B cell (primary cell): ENCODE measurements around the gene ASTN2. TPM values are rescaled to one million over a fixed set of nuclear protein-coding genes. Genes with fewer than 3 reads are reported as not detected.

Experiments used
- ATAC-seq: fragments of 200-7000 bp; cut with Tn5 transposase; one replicate; pipeline ENCODE4 v1.10.0; 2021; ENCODE audit warnings: low read depth, mild to moderate bottlenecking, moderate number of reproducible peaks, moderate library complexity
- CTCF ChIA-PET: fragments of 350-600 bp; sonication (Branson Sonifier 250); formaldehyde crosslinking; loops from one replicate; lab custom pipeline; 2021; ENCODE audit warnings: antibody characterized with exemption, inconsistent platforms; lab: Charles Lee
- POLR2A ChIA-PET: fragments of 350-600 bp; sonication (Branson Sonifier 250); formaldehyde crosslinking; loops from one replicate; lab custom pipeline; 2021; ENCODE audit warnings: antibody characterized with exemption; lab: Charles Lee
- DNase-seq: peaks from one replicate; pipeline ENCODE4 v3.0.0; 2013
- H2AFZ ChIP-seq: 2 replicates; pipeline ENCODE4 v1.6.1; 2012; ENCODE audit warnings: mild to moderate bottlenecking, low read depth, low read length; ENCODE audit not compliant: insufficient read depth, poor library complexity, severe bottlenecking
- H3K27ac ChIP-seq, 2 donors: 1 replicate in 1 of 2; 2 replicates in 1 of 2; pipeline ENCODE4 v1.5.1; 2012 to 2013; ENCODE audit warnings: low read length in 2 of 2, mild to moderate bottlenecking in 2 of 2, moderate library complexity in 1 of 2
- H3K27me3 ChIP-seq, 4 experiments: fragments of 200-600 bp in 1 of 4; sonication (generic) in 1 of 4; replicated peaks in 1 of 4; 1 replicate in 2 of 4; 2 replicates in 2 of 4; pipeline versions ENCODE4 v1.6.1 to v1.7.0; 2013 to 2016; ENCODE audit warnings: low read length in 3 of 4, mild to moderate bottlenecking in 2 of 4, mixed read lengths in 1 of 4, moderate library complexity in 1 of 4; ENCODE audit not compliant: insufficient read depth in 4 of 4, control insufficient read depth in 3 of 4; ENCODE audit errors: control extremely low read depth in 1 of 4
- H3K36me3 ChIP-seq, 2 experiments: replicated peaks in 1 of 2; 1 replicate in 1 of 2; 2 replicates in 1 of 2; pipeline versions ENCODE4 v1.6.1 to v1.7.1; 2013; ENCODE audit warnings: low read length in 1 of 2; ENCODE audit not compliant: insufficient read depth in 2 of 2, control insufficient read depth in 1 of 2; ENCODE audit errors: control extremely low read depth in 1 of 2, extremely low read depth in 1 of 2
- H3K4me1 ChIP-seq, 2 donors: fragments of 200-600 bp in 1 of 2; sonication (generic) in 1 of 2; 1 replicate in 1 of 2; 2 replicates in 1 of 2; pipeline versions ENCODE4 v1.5.1 to v1.6.1; 2013 to 2017; ENCODE audit warnings: low read length in 2 of 2; ENCODE audit not compliant: control insufficient read depth in 2 of 2, insufficient read depth in 2 of 2
- H3K4me2 ChIP-seq: replicated peaks from 2 replicates; pipeline ENCODE3; 2012; ENCODE audit warnings: mild to moderate bottlenecking, low read depth, low read length; ENCODE audit not compliant: poor library complexity, severe bottlenecking
- H3K4me3 ChIP-seq, 5 experiments: fragments of 200-600 bp in 1 of 5; sonication (generic) in 1 of 5; 1 replicate in 3 of 5; 2 replicates in 2 of 5; pipeline versions ENCODE4 v1.5.1 to v1.7.0; 2011 to 2016; ENCODE audit warnings: low read length in 4 of 5, mild to moderate bottlenecking in 4 of 5, low read depth in 2 of 5, control low read depth in 1 of 5, moderate library complexity in 1 of 5; ENCODE audit not compliant: insufficient read depth in 1 of 5; ENCODE audit errors: control extremely low read depth in 1 of 5, extremely low read depth in 1 of 5
- H3K79me2 ChIP-seq: fragments of 200-600 bp; sonication (generic); one replicate; pipeline ENCODE4 v1.6.0; 2016; ENCODE audit warnings: low read length; ENCODE audit not compliant: control insufficient read depth, insufficient read depth
- H3K9ac ChIP-seq: fragments of 200-600 bp; sonication (generic); 2 replicates; pipeline ENCODE4 v1.6.1; 2017; ENCODE audit warnings: mild to moderate bottlenecking, low read length, moderate library complexity
- H3K9me3 ChIP-seq, 3 donors: one replicate each; pipeline versions ENCODE4 v1.6.1 to v1.7.1; 2013; ENCODE audit warnings: low read length in 2 of 3; ENCODE audit not compliant: control insufficient read depth in 2 of 3, insufficient read depth in 1 of 3; ENCODE audit errors: control extremely low read depth in 1 of 3
- H4K20me1 ChIP-seq: 2 replicates; pipeline ENCODE4 v1.6.0; 2012; ENCODE audit warnings: mild to moderate bottlenecking, low read length; ENCODE audit not compliant: insufficient read depth, control insufficient read depth, poor library complexity, severe bottlenecking
- H3K27ac Mint-ChIP-seq: one replicate; pipeline ENCODE4 v1.8.0; 2021; ENCODE audit warnings: mixed read lengths
- H3K27me3 Mint-ChIP-seq: one replicate; pipeline ENCODE4 v1.8.0; 2021; ENCODE audit warnings: mixed read lengths
- H3K4me1 Mint-ChIP-seq: one replicate; pipeline ENCODE4 v1.8.0; 2021; ENCODE audit warnings: mixed read lengths
- H3K4me3 Mint-ChIP-seq: one replicate; pipeline ENCODE4 v1.8.0; 2021; ENCODE audit warnings: mixed read lengths
- H3K9me3 Mint-ChIP-seq: one replicate; pipeline ENCODE4 v1.8.0; 2022; ENCODE audit warnings: mixed read lengths; ENCODE audit not compliant: insufficient read depth
- EZH2 ChIP-seq: IDR thresholded peaks from 2 replicates; pipeline ENCODE4 v1.6.1; 2012; ENCODE audit warnings: borderline replicate concordance, low read depth, mild to moderate bottlenecking, moderate library complexity, low read length; ENCODE audit not compliant: insufficient read depth, poor library complexity, severe bottlenecking
- WGBS: methylation state at CpG from one replicate; pipeline ENCODE4 v1.1.5; 2013; ENCODE audit warnings: missing lambda C conversion rate; ENCODE audit not compliant: insufficient coverage; 5-methylcytosine and 5-hydroxymethylcytosine counted together
- intact Hi-C: fragments of 100-400 bp; cut with micrococcal nuclease; formaldehyde crosslinking; loops from one replicate; pipeline ENCODE4 v1.10.0; 2022
- polyA plus RNA-seq: library from polyadenylated mRNA; depleted of rRNA; stranded (reverse); fragments of >200 nt; gene quantifications from 2 replicates; pipeline ENCODE4 v1.2.3, GENCODE V29; 2012
- total RNA-seq, 2 donors: library from RNA; stranded (reverse); fragments of 120-200 nt in 1 of 2; gene quantifications; 1 replicate in 1 of 2; 2 replicates in 1 of 2; pipeline versions ENCODE4 v1.2.3 to v1.2.4, GENCODE V29; 2013 to 2022
- TF ChIP-seq, protein P1 (sequence below): fragments of 200-600 bp; IDR thresholded peaks from one replicate; pipeline ENCODE4 v1.8.0; 2022; ENCODE audit warnings: antibody characterized with exemption, mild to moderate bottlenecking

ASTN2 gene
- total and polyA plus RNA-seq, 2 donors (not counting 1 experiment from before 2014, with no cell fraction given), result 1.2 to 3.6 TPM

DNA sequence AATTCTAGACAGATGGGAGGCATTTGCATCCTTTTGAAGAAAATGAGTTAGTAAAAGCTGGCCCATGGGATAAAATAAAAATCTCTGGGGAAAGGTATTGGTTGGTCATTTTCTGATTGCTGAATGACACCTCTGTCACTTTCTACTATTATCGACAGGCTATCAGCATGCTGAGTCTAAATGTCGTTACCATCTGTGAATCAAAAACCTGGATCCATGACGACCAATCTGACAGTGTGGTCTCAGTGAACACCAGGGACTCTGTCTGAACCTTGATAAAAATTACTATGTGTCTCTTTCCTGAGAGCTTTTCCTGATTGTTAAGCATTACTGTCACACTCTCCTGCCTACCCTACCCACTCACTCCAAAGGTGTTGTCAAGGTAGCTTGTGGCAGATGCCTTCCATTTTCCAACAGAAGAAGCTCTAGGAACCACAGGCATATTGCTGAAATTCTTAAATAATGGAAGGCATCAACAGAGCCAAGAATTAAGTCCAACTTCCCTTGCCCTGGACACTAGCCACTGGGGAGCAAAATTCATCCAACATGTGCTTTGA lies 12.6 kb upstream of the ASTN2 start:
- TF ChIP-seq, protein P1, sequence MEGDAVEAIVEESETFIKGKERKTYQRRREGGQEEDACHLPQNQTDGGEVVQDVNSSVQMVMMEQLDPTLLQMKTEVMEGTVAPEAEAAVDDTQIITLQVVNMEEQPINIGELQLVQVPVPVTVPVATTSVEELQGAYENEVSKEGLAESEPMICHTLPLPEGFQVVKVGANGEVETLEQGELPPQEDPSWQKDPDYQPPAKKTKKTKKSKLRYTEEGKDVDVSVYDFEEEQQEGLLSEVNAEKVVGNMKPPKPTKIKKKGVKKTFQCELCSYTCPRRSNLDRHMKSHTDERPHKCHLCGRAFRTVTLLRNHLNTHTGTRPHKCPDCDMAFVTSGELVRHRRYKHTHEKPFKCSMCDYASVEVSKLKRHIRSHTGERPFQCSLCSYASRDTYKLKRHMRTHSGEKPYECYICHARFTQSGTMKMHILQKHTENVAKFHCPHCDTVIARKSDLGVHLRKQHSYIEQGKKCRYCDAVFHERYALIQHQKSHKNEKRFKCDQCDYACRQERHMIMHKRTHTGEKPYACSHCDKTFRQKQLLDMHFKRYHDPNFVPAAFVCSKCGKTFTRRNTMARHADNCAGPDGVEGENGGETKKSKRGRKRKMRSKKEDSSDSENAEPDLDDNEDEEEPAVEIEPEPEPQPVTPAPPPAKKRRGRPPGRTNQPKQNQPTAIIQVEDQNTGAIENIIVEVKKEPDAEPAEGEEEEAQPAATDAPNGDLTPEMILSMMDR, result no peak
- TF ChIP-seq EZH2, result no peak
- ATAC-seq, result no peak
- Mint-ChIP-seq H3K4me1 (no peaks in the 10 kb centered on the region), H3K27me3 (peaks cover 3% of the 10 kb centered on the region), H3K27ac (no peak overlapping the region), H3K9me3 (no peaks in the 10 kb centered on the region), H3K4me3 (no peak overlapping the region)
- WGBS, result 91% methylated on average over 3 of the region's 3 CpGs
- Histone ChIP-seq H3K79me2 (no peaks in the 10 kb centered on the region), H3K4me3 (no peak overlapping the region), H3K27ac (no peak overlapping the region), H3K36me3 (no peaks in the 10 kb centered on the region), H3K27me3 (no peaks in the 10 kb centered on the region), H4K20me1 (no peaks in the 10 kb centered on the region), H2AFZ (no peak overlapping the region), H3K4me1 (no peaks in the 10 kb centered on the region), H3K9me3 (no peaks in the 10 kb centered on the region), H3K4me2 (no peak overlapping the region), H3K9ac (no peak overlapping the region)
- intact Hi-C loops, result no loop called here
- CTCF ChIA-PET, result no interaction called here
- POLR2A ChIA-PET, result no interaction called here
- no peak for DNase-seq

DNA sequence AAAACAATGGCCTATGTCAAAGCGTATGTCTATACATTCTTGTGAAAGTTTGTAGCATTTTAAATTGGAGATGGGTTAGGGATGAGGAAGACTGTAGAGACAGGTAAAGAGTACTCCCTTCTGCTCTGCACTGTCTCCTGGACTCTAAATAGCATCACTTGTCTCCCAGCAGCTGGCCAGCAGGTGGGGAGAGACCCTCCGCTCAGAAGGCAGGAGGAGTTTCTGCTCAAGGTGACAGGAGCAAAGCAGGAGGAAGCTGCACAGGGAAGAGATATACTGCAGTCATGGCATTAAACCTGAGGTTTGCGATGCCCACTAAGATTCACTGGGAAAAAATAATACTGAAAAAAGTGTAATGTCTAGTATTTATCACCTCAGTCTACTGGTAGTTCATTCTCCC lies 10.7 kb upstream of the ASTN2 start:
- H3K27me3 Mint-ChIP-seq, result peaks cover 3% of the 10 kb centered on the region
- H3K9me3 Mint-ChIP-seq, result no peaks in the 10 kb centered on the region
- no peak overlapping the region for H3K4me3 Mint-ChIP-seq
- Histone ChIP-seq H3K27me3 (no peaks in the 10 kb centered on the region), H3K9ac (no peak overlapping the region), H4K20me1 (no peaks in the 10 kb centered on the region), H3K9me3 (no peaks in the 10 kb centered on the region), H3K79me2 (no peaks in the 10 kb centered on the region), H2AFZ (no peak overlapping the region), H3K4me2 (no peak overlapping the region), H3K36me3 (no peaks in the 10 kb centered on the region), H3K27ac (no peak overlapping the region), H3K4me3 (no peak overlapping the region), H3K4me1 (no peaks in the 10 kb centered on the region)
- H3K4me1 Mint-ChIP-seq, result no peaks in the 10 kb centered on the region
- H3K27ac Mint-ChIP-seq, result no peak overlapping the region
- WGBS, result no CpG with 5 or more reads among the region's 3 CpGs
- POLR2A ChIA-PET, result no interaction called here
- TF ChIP-seq, protein P1, result no peak
- TF ChIP-seq EZH2, result no peak
- DNase-seq (no peak), ATAC-seq (no peak)
- intact Hi-C loops, result no loop called here
- CTCF ChIA-PET, result no interaction called here
